NCI-H2227 (cell line): ENCODE data around the gene DENND2A.
A peak's percentile ranks its signal among the peaks of the same experiment; 100 is the strongest.
"Not testable (repeated sequence)": the region's sequence is repeated elsewhere in the genome, so short reads cannot be mapped to it uniquely, and the experiment has no call there.

ENCODE experiments used
- DNase-seq: peaks from one replicate; lab custom pipeline; 2025; ENCODE audit not compliant: unreplicated experiment; lab: John Stamatoyannopoulos, UW

DENND2A gene

DNA sequence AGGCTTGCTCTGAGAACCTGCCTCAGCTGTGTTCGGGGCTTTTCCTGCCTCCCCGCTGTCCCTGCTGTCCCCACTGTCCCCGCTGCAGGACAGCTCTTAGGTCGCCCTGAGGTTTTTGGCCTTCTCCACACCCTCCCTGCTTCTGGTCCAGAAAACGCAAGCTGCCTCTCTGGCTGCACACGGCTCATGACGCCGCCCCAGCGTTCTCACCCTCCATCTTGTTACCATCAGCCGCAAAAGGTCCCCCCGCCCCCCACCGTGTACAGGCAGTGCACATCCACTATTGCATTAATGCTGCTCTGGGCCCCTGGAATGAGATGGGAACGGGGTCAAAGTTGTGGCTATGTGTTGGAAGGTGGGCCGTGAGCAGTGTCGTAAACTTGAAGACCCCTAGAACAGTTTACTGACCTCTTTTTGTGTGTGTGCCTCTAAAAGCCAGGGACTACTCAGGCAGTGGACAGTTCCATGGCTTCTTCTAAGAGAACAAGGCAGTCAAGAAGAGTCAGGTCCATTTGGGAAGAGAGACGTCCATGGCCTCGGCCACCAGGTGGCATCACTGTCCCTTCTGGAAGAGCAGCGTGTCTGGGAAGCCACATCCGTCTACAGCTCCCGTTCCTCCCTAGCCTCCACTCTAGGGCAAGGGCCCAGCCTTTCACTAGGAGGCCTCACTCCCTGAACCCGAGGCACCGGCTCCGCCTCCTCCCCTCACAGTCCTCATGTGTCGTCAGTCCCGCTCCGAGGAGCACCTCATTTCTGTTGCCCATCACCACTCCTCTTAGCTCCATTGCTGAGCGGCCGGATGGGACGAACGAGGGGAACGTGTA lies 122.9 kb downstream of the DENND2A start:
- DNase-seq = peak; percentile 93

GRCh38 chr7:140512317-140513000 lies 128.2 kb downstream of the DENND2A start:
- peak; percentile 31 for DNase-seq

GRCh38 chr7:140509789-140510188 lies 130.8 kb downstream of the DENND2A start:
- no peak for DNase-seq

- DNase-seq = not testable (repeated sequence)
Measured at GRCh38 chr7:140507556-140507955, 133.1 kb downstream of the DENND2A start.

DNA sequence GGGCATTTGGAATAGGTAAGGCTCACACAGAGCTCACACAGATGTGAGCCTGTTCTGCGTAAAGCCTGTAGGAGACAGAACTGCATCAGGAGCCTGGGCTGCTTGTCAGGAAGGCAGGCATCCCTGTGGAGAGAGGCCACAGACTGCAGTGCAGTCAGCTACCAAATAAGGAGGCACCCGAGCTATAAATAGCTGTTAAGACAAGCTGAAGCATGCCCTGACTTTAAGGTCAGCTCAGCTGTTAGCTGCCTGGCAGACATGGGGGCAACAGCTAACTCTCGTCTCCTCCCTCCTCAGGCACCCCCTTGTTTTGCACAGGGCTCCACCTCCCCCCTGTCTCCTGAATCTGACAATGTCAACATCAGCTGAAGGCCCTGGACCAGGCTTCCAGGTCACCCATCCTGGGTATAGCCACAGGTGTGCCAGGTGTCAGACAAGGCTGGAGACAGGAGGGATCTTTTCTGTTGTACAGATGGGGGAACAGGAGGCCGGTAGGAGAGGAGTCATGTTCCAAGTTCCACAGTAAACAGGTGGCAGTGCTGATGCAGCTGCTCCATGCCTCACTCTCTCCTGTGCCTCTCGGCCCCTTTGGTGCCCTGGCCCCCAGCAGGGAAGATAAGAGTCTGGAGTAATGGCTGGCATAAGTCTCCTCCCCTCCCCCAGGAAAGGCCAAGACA lies 133.7 kb downstream of the DENND2A start:
- peak; percentile 92 for DNase-seq

- DNase-seq = no peak
Measured at GRCh38 chr7:140501966-140502365, 138.6 kb downstream of the DENND2A start.

GRCh38 chr7:140497807-140498206 lies 142.8 kb downstream of the DENND2A start:
- DNase-seq = not testable (repeated sequence)

DNA sequence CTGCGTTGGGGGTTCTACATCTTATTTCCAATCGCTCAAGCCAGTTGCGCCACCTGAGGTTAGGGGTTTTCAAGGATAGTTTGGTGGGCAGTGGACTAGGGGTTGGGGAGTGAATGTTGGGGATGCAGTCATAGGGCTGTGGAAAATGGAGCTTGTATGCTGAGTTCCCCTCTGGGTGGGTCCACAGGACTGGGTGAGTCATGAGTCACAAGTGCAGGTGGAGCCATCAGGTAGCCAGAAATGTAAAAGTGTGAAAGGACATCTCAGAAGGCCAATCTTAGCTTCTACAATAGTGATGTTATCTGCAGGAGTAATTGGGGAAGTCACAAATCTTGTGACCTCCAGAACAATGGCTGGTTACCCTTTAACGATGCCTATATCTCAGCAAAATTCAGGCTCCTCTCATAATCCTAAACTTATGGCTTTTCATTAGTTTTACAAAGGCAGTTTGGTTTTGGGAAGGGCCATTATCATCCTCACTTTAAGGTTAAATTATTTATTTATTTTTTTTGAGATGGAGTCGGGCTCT lies 143.3 kb downstream of the DENND2A start:
- no peak for DNase-seq

DNA sequence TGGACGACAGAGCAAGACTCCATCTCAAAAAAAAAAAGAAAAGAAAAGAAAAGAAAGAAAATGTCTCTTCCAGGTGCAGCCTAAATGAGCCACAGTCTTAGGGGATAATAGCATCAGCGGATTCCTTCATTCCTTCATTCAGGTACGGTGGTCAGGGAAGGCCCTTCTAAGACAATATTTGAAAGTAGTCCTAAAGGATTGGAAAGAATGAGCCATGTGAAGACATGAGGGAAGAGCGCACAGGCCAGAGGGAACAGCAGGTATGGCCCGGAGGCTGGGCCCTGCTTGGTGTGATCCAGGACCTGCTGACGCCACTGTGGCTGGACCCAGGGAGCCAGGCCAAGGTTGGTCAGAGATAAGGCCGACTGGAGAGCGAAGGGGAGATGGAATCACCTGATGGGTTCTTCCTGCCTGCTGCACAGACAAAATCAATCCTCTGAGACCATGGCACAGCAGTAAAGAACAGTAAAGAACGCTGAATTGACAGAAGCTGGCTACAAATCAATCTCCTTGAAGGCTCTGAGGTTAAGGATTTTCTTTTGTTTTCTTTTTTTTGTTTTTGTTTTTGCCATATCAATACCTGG lies 145.0 kb downstream of the DENND2A start:
- no peak for DNase-seq

DNA sequence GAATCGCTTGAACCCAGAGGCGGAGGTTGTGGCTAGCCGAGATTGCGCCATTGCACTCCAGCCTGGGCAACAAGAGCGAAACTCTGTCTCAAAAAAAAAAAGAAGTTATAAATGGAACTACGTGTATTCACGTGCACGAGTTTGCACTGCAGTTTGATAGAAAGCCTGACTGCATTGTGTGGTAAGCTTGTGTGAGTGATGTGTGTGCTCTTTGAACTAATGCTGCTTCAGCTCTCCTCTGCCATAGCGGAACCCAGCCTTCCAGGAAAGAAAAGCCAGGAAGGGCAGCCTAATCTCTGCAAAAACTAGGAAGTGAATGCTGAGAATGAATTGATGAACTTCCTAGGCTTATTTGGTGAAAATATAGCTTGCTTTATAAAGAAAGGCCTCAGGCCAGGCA lies 145.7 kb downstream of the DENND2A start:
- no peak for DNase-seq

DNA sequence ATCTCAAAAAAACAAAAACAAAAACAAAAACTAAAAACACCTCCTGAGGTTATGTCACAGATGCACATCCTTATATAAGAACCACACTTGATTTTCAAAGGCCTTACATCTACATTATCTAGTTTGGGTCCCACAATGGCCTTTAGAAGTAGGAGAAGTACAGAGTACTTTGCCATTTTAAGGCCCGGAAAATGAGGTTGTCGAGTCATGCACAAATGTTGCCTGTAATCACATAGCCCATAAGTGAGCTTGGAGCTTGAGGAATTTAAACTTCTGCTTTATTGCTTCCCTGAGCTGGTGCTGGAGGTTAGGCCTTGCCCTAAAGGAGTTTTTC lies 151.6 kb downstream of the DENND2A start:
- DNase-seq = no peak

- no peak for DNase-seq
Measured at GRCh38 chr7:140485500-140486265, 154.9 kb downstream of the DENND2A start.

GRCh38 chr7:140484951-140485499 lies 155.6 kb downstream of the DENND2A start:
- no peak for DNase-seq

DNA sequence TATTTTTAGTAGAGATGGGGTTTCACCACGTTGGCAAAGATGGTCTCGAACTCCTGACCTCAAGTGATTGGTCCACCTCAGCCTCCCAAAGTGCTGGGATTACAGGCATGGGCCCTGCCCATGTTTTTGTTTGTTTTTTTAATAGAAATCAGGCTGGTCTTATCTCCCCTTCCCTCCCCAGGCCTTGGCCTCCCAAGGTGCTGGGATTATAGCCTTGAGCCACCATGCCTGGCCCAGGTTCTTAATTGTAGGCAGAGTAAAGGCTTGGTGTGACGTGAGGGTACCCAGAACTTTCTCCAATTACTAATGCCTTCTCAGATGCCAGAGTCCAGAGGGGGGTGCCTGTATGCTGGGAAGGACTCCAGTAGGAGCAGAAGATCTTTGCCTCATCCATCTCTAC lies 156.1 kb downstream of the DENND2A start:
- DNase-seq = no peak

GRCh38 chr7:140479739-140480084 lies 160.9 kb downstream of the DENND2A start:
- no peak for DNase-seq

GRCh38 chr7:140479062-140479738 lies 161.4 kb downstream of the DENND2A start, which contains the start of gene MKRN1:
MKRN1 (minus strand) TSS chr7:140479505; CDS start chr7:140479344, 161 bp downstream.
- DNase-seq = peak; percentile 99

DNA sequence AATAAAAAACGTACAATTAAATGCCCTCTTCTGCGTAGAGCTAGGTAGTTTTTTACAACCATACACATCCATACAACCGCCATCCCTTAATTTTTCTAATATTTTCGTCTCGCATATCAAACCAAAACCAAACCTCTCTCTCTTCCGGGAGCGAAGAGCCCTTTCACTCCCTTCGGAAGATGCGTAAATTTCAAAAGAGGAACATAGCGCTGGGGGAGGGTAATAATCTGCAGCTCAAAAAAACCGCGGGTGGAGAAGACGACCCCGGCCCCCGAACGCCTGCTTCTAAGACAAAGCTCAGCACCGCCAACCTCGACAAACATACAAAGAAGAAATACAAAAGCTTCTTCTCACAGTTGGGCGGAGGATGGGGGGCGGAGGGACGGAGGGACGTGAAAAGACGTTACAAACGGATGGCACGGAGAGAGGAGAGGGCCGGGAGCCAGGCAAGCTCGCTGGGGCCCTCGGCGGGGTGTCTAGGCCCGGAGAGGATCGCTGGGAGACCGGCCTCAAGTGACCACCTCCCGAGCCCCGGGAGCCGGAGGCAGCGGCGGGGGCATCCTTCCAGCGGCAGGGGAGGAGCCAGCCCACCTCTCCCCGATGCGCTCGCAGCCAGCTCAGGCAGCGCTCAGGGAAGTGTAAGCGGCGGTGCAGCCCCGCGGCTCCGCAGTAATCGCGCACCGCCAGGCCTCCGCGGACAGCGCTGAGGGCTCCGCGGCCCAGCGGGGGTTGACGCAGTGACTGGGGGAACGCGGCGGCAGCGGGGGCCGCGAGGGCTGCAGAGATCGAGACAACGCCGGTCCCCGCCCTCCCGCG lies 162.2 kb downstream of the DENND2A start:
- DNase-seq = peak; percentile 77

GRCh38 chr7:140476698-140477261 lies 163.8 kb downstream of the DENND2A start:
- no peak for DNase-seq
